GM12878 (cell line): ENCODE data around the gene KRT34. TPM values are rescaled to one million over a fixed set of nuclear protein-coding genes. Genes with fewer than 3 reads are reported as not detected.

Experiments used
- ATAC-seq: fragments of 200-7000 bp; cut with Tn5 transposase; 3 replicates; pipeline ENCODE4 v1.9.1; 2020; ENCODE audit warnings: mild to moderate bottlenecking, moderate library complexity
- BruUV-seq: library from RNA; stranded (reverse); fragments of 400-500 nt; replicated peaks from 2 replicates; lab custom pipeline; 2021; lab: Mats Ljungman, UMichigan
- CTCF ChIA-PET: fragments of 300-600 bp; sonication (Branson Sonifier 250); formaldehyde crosslinking; extraction: SDS; loops from one replicate; lab custom pipeline; 2021; ENCODE audit warnings: inconsistent platforms; lab: Yijun Ruan, JAX
- POLR2A ChIA-PET: fragments of 350-600 bp; formaldehyde crosslinking; extraction: SDS; loops from one replicate; lab custom pipeline; 2021; ENCODE audit warnings: inconsistent platforms; lab: Charles Lee
- RAD21 ChIA-PET: fragments of 300-600 bp; sonication (Branson Sonifier 250); formaldehyde crosslinking; loops from one replicate; lab custom pipeline; 2023; ENCODE audit warnings: antibody characterized with exemption; ENCODE audit not compliant: unreplicated experiment; lab: Charles Lee
- SMC1A ChIA-PET: fragments of 300-600 bp; sonication (Branson Sonifier 250); formaldehyde crosslinking; loops from one replicate; lab custom pipeline; 2023; ENCODE audit not compliant: unreplicated experiment, uncharacterized antibody; lab: Charles Lee
- DNase-seq: peaks from one replicate; pipeline ENCODE4 v3.0.0-alpha.2; 2011; ENCODE audit warnings: low read depth, low spot score
- FAIRE-seq: peaks from 3 replicates; lab custom pipeline; 2011; peaks lifted over from hg19 to GRCh38; lab: Jason Lieb, UNC
- H2AFZ ChIP-seq: 2 replicates; pipeline ENCODE4 v1.6.0; 2011; ENCODE audit warnings: low read depth, low read length, control low read depth; ENCODE audit not compliant: control insufficient read depth
- H3K27ac ChIP-seq: 2 replicates; pipeline ENCODE4 v1.5.1; 2011; ENCODE audit warnings: control low read depth; ENCODE audit not compliant: control insufficient read depth, insufficient read depth
- H3K27me3 ChIP-seq, 2 experiments: replicated peaks in 1 of 2; 2 replicates each; pipeline versions ENCODE4 v1.6.0 to v1.6.1; 2011; ENCODE audit warnings: low read length in 1 of 2; ENCODE audit not compliant: control insufficient read depth in 2 of 2, insufficient read depth in 2 of 2
- H3K36me3 ChIP-seq, 2 experiments: 2 replicates each; pipeline ENCODE4 v1.5.1; 2011; ENCODE audit warnings: low read length in 1 of 2; ENCODE audit not compliant: control insufficient read depth in 2 of 2, insufficient read depth in 2 of 2
- H3K4me1 ChIP-seq: 2 replicates; pipeline ENCODE4 v1.6.1; 2011; ENCODE audit warnings: mild to moderate bottlenecking, low read length, moderate library complexity, mixed read lengths; ENCODE audit not compliant: control insufficient read depth, insufficient read depth
- H3K4me2 ChIP-seq: 2 replicates; pipeline ENCODE4 v1.6.0; 2011; ENCODE audit warnings: control low read depth; ENCODE audit not compliant: control insufficient read depth, insufficient read depth
- H3K4me3 ChIP-seq: fragments of 200-600 bp; sonication (generic); 2 replicates; pipeline ENCODE4 v1.5.1; 2016
- H3K79me2 ChIP-seq: 2 replicates; pipeline ENCODE4 v1.6.0; 2011; ENCODE audit warnings: low read length; ENCODE audit not compliant: control insufficient read depth, insufficient read depth
- H3K9ac ChIP-seq: 2 replicates; pipeline ENCODE4 v1.8.0; 2011; ENCODE audit warnings: low read length, control low read depth, mixed read lengths; ENCODE audit not compliant: control insufficient read depth, insufficient read depth
- H3K9me3 ChIP-seq: replicated peaks from 3 replicates; pipeline ENCODE4 v1.5.1; 2011; ENCODE audit warnings: mild to moderate bottlenecking, low read length; ENCODE audit not compliant: control insufficient read depth, insufficient read depth
- H4K20me1 ChIP-seq: 2 replicates; pipeline ENCODE4 v1.6.0; 2011; ENCODE audit not compliant: control insufficient read depth, insufficient read depth
- ASH2L ChIP-seq: fragments of 300-600, 200-600 bp; sonication (generic); IDR thresholded peaks from 2 replicates; pipeline ENCODE4 v1.6.1; 2017; ENCODE audit warnings: low read depth, mild to moderate bottlenecking, borderline replicate concordance
- EP300 ChIP-seq, 2 experiments: fragments of 150-350 bp in 1 of 2; IDR thresholded peaks; 2 replicates each; pipeline ENCODE4 v1.6.1; 2011 to 2012; ENCODE audit warnings: low read depth in 2 of 2, low read length in 2 of 2, borderline replicate concordance in 1 of 2, improper control_type of control experiment in 1 of 2, inconsistent platforms in 1 of 2; ENCODE audit not compliant: control insufficient read depth in 1 of 2
- FOXK2 ChIP-seq: fragments of 450-650 bp; IDR thresholded peaks from 2 replicates; pipeline ENCODE4 v1.6.1; 2017; ENCODE audit warnings: mild to moderate bottlenecking, moderate library complexity
- HDAC2 ChIP-seq: fragments of 200-600 bp; sonication (generic); IDR thresholded peaks from 2 replicates; pipeline ENCODE4 v1.6.1; 2017
- KLF5 ChIP-seq: fragments of 450-650 bp; IDR thresholded peaks from 2 replicates; pipeline ENCODE4 v1.6.1; 2014; ENCODE audit warnings: mild to moderate bottlenecking; ENCODE audit not compliant: partially characterized antibody
- NFYB ChIP-seq: IDR thresholded peaks from 2 replicates; pipeline ENCODE4 v1.6.1; 2011; ENCODE audit warnings: low read depth, mild to moderate bottlenecking, low read length, improper control_type of control experiment, moderate library complexity; ENCODE audit not compliant: insufficient read depth
- NR2C1 ChIP-seq: fragments of 450-650 bp; IDR thresholded peaks from 2 replicates; pipeline ENCODE4 v1.6.1; 2017; ENCODE audit warnings: antibody characterized with exemption, mild to moderate bottlenecking, moderate library complexity
- NR2C2 ChIP-seq: IDR thresholded peaks from 2 replicates; pipeline ENCODE4 v1.6.1; 2011; ENCODE audit warnings: borderline replicate concordance, low read depth; ENCODE audit not compliant: control insufficient read depth, insufficient read length
- SMARCA5 ChIP-seq: fragments of 450-650 bp; IDR thresholded peaks from 2 replicates; pipeline ENCODE4 v1.6.1; 2017; ENCODE audit warnings: mild to moderate bottlenecking
- WRNIP1 ChIP-seq: IDR thresholded peaks from 2 replicates; pipeline ENCODE4 v1.6.1; 2011; ENCODE audit warnings: low read depth, low read length, improper control_type of control experiment, borderline replicate concordance
- WGBS: methylation state at CpG from one replicate; pipeline ENCODE4 v1.1.6; 2016; ENCODE audit warnings: low lambda C conversion rate; ENCODE audit not compliant: insufficient replicate concordance, insufficient coverage; ENCODE audit errors: missing lambda C conversion rate; 5-methylcytosine and 5-hydroxymethylcytosine counted together
- in situ Hi-C: fragments of 300-500 bp; cut with MboI; formaldehyde crosslinking; loops from 9 replicates; pipeline ENCODE4 v1.14.3; 2018; ENCODE audit warnings: mixed read lengths
- intact Hi-C: fragments of 100-400 bp; cut with micrococcal nuclease; formaldehyde crosslinking; loops from one replicate; pipeline ENCODE4 v1.14.2; 2022; ENCODE audit not compliant: unreplicated experiment
- polyA plus RNA-seq, 11 experiments: library from polyadenylated mRNA; depleted of rRNA in 4 of 11; unstranded in 6 of 11; stranded (reverse) in 5 of 11; fragments of >200 nt; fragmentation: Nextera tagmentation in 4 of 11; fragmentation: Illumina TruSeq in 1 of 11; extraction: Ambion mirVana in 4 of 11; extraction: Trizol in 1 of 11; gene quantifications; 1 replicate in 1 of 11; 2 replicates in 10 of 11; pipeline versions ENCODE4 v1.2.1 to v1.2.3, GENCODE V29; 2011 to 2016; ENCODE audit warnings: inconsistent platforms in 2 of 11, missing spikeins in 2 of 11, low read depth in 1 of 11
- total RNA-seq, 4 experiments: library from RNA; depleted of rRNA in 3 of 4; stranded (reverse); fragments of >200 nt in 3 of 4; fragmentation: Illumina TruSeq in 1 of 4; extraction: Trizol in 1 of 4; gene quantifications; 2 replicates each; pipeline versions ENCODE4 v1.2.1 to v1.2.3, GENCODE V29; 2013 to 2021
- TF ChIP-seq, protein P1 (sequence below): fragments of 450-650 bp; formaldehyde crosslinking; IDR thresholded peaks from 2 replicates; pipeline ENCODE4 v1.4.0; 2022; ENCODE audit warnings: mild to moderate bottlenecking, moderate library complexity
- TF ChIP-seq, protein P2 (sequence below): fragments of 450-650 bp; IDR thresholded peaks from 2 replicates; pipeline ENCODE4 v1.6.1; 2017; ENCODE audit warnings: low read depth, mild to moderate bottlenecking, moderate library complexity

KRT34 gene
- total and polyA plus RNA-seq, 10 of the 15 experiments (the other 5 are each of a cell fraction or from before 2014, with no cell fraction given) = not detected

DNA sequence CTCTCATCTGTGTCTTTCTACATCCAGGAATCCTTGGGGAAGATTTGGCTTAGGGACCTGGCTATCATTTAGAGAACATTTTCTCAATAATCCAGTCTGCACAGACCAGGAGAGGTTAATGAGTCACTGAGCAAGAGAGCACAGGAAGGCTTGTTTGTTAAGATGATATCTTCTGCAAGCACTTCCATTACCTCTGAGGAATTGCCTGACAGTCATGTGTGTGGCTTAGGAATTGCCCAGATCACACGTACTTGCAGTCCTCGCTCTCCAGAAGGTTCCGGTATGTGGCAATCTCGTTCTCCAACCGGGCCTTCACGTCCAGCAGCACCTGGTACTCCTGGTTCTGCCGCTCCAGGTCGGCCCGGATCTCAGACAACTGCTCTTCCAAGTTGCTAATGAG is 39.0 kb upstream of the KRT34 start:
- Histone ChIP-seq H3K9ac (no peak overlapping the region), H3K4me2 (no peak overlapping the region), H3K36me3 (no peaks in the 10 kb centered on the region), H3K27me3 (no peaks in the 10 kb centered on the region; a peak in 1 of 4 replicates), H3K4me3 (no peak overlapping the region), H3K27ac (no peak overlapping the region), H3K79me2 (no peaks in the 10 kb centered on the region), H4K20me1 (no peaks in the 10 kb centered on the region), H3K9me3 (no peaks in the 10 kb centered on the region), H2AFZ (no peak overlapping the region), H3K4me1 (no peaks in the 10 kb centered on the region)
- intact Hi-C loops = no loop called here
- ATAC-seq (no peak), DNase-seq (no peak), FAIRE-seq (no peak)
- SMC1A ChIA-PET = no interaction called here
- CTCF ChIA-PET = no interaction called here
- RAD21 ChIA-PET = no interaction called here
- POLR2A ChIA-PET = no interaction called here
- WGBS = 12% methylated on average over 9 of the region's 9 CpGs
- in situ Hi-C loops = no loop called here
- no peak for TF ChIP-seq NR2C2
- no TSS peak for BruUV-seq

DNA sequence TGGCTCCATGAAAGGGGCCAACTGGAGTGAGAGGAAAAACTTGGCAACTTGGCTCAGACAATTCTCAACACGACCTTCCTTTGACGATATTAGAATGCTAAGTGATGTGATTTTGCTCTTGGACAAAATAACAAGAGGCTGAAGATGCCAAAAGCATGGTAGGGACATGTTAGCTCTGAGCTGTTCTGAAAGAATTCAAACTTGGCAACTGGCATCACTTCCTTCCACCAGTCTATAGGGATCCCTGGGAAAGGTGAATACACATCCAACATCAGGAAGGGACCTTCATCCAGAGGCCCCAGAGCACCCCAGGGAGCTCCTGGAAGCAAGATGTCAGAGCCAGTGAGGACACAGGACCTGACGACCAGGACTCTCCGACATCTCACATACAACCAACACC is 38.0 kb upstream of the KRT34 start:
- Histone ChIP-seq H4K20me1 (no peaks in the 10 kb centered on the region), H3K27ac (no peak overlapping the region), H3K4me1 (no peaks in the 10 kb centered on the region), H3K9ac (no peak overlapping the region), H3K4me3 (no peak overlapping the region), H3K4me2 (no peak overlapping the region), H3K36me3 (no peaks in the 10 kb centered on the region), H2AFZ (no peak overlapping the region), H3K79me2 (no peaks in the 10 kb centered on the region), H3K9me3 (no peaks in the 10 kb centered on the region), H3K27me3 (no peaks in the 10 kb centered on the region; a peak in 1 of 4 replicates)
- intact Hi-C loops = no loop called here
- POLR2A ChIA-PET = no interaction called here
- 3% methylated on average over 4 of the region's 4 CpGs for whole genome bisulfite sequencing
- RAD21 ChIA-PET = no interaction called here
- no TSS peak for BruUV-seq
- SMC1A ChIA-PET = interaction anchor here (0.7 kb wide), 1 partner anchor 69 kb away, joined by 3 read pairs; no protein-coding TSS in a partner anchor
- DNase-seq (no peak), FAIRE-seq (no peak), ATAC-seq (no peak)
- CTCF ChIA-PET = interaction anchor here (1.2 kb wide), 1 partner anchor 14 kb away, joined by 3 read pairs; no protein-coding TSS in a partner anchor
- in situ Hi-C loops = no loop called here
- TF ChIP-seq, protein P1, sequence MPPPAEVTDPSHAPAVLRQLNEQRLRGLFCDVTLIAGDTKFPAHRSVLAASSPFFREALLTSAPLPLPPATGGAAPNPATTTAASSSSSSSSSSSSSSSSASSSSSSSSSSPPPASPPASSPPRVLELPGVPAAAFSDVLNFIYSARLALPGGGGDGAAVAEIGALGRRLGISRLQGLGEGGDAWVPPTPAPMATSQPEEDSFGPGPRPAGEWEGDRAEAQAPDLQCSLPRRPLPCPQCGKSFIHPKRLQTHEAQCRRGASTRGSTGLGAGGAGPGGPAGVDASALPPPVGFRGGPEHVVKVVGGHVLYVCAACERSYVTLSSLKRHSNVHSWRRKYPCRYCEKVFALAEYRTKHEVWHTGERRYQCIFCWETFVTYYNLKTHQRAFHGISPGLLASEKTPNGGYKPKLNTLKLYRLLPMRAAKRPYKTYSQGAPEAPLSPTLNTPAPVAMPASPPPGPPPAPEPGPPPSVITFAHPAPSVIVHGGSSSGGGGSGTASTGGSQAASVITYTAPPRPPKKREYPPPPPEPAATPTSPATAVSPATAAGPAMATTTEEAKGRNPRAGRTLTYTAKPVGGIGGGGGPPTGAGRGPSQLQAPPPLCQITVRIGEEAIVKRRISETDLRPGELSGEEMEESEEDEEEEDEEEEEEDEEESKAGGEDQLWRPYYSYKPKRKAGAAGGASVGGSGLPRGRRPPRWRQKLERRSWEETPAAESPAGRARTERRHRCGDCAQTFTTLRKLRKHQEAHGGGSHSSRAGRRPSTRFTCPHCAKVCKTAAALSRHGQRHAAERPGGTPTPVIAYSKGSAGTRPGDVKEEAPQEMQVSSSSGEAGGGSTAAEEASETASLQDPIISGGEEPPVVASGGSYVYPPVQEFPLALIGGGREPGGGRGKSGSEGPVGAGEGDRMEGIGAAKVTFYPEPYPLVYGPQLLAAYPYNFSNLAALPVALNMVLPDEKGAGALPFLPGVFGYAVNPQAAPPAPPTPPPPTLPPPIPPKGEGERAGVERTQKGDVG = no peak
- no peak for TF ChIP-seq EP300 (IDR thresholded peaks at IDR 0.05; ENCODE audit: borderline replicate concordance in 1 of 2, control insufficient read depth in 1 of 2, low read depth in 2 of 2, low read length in 2 of 2)
- no peak for TF ChIP-seq ASH2L
- TF ChIP-seq WRNIP1 = no peak
- no peak for TF ChIP-seq HDAC2
- no peak for TF ChIP-seq FOXK2
- TF ChIP-seq, protein P2, sequence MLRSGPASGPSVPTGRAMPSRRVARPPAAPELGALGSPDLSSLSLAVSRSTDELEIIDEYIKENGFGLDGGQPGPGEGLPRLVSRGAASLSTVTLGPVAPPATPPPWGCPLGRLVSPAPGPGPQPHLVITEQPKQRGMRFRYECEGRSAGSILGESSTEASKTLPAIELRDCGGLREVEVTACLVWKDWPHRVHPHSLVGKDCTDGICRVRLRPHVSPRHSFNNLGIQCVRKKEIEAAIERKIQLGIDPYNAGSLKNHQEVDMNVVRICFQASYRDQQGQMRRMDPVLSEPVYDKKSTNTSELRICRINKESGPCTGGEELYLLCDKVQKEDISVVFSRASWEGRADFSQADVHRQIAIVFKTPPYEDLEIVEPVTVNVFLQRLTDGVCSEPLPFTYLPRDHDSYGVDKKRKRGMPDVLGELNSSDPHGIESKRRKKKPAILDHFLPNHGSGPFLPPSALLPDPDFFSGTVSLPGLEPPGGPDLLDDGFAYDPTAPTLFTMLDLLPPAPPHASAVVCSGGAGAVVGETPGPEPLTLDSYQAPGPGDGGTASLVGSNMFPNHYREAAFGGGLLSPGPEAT = no peak
- TF ChIP-seq SMARCA5 = no peak
- TF ChIP-seq KLF5 = no peak
- TF ChIP-seq NFYB = no peak
- no peak for TF ChIP-seq NR2C1
